Skeletal muscle tissue (tissue), 4 donors: ENCODE results near the gene ZCCHC13. TPM values are rescaled to one million over a fixed set of nuclear protein-coding genes. Genes with fewer than 3 reads are reported as not detected.

Experiments
- H3K27ac ChIP-seq: one replicate; pipeline ENCODE4 v1.7.0; 2013; ENCODE audit warnings: mild to moderate bottlenecking, low read depth, low read length, inconsistent platforms
- H3K27me3 ChIP-seq, 3 donors: one replicate each; pipeline ENCODE4 v1.7.0; 2013; ENCODE audit warnings: low read length in 3 of 3; ENCODE audit not compliant: control insufficient read depth in 3 of 3, insufficient read depth in 3 of 3
- H3K36me3 ChIP-seq, 3 donors: one replicate each; pipeline ENCODE4 v1.7.0; 2013; ENCODE audit warnings: low read length in 3 of 3; ENCODE audit not compliant: control insufficient read depth in 3 of 3, insufficient read depth in 3 of 3
- H3K4me1 ChIP-seq, 3 donors: one replicate each; pipeline ENCODE4 v1.7.0; 2013; ENCODE audit warnings: low read length in 3 of 3, mild to moderate bottlenecking in 3 of 3; ENCODE audit not compliant: control insufficient read depth in 3 of 3, insufficient read depth in 3 of 3
- H3K4me3 ChIP-seq, 3 donors: one replicate each; pipeline ENCODE4 v1.7.0; 2013; ENCODE audit warnings: low read length in 3 of 3
- H3K9ac ChIP-seq, 3 donors: one replicate each; pipeline ENCODE4 v1.7.0; 2013; ENCODE audit warnings: low read length in 3 of 3, mild to moderate bottlenecking in 3 of 3, moderate library complexity in 2 of 3, low read depth in 1 of 3
- H3K9me3 ChIP-seq, 3 donors: one replicate each; pipeline ENCODE4 v1.7.0; 2013; ENCODE audit warnings: low read length in 3 of 3; ENCODE audit not compliant: control insufficient read depth in 3 of 3
- total RNA-seq: library from RNA; depleted of rRNA; stranded (reverse); fragments of >200 nt; gene quantifications from one replicate; pipeline ENCODE4 v1.2.3, GENCODE V29; 2014
- donor health status: Osteomylitis.

ZCCHC13 gene
- total RNA-seq, 1 donor from 2014 or later: not detected

DNA sequence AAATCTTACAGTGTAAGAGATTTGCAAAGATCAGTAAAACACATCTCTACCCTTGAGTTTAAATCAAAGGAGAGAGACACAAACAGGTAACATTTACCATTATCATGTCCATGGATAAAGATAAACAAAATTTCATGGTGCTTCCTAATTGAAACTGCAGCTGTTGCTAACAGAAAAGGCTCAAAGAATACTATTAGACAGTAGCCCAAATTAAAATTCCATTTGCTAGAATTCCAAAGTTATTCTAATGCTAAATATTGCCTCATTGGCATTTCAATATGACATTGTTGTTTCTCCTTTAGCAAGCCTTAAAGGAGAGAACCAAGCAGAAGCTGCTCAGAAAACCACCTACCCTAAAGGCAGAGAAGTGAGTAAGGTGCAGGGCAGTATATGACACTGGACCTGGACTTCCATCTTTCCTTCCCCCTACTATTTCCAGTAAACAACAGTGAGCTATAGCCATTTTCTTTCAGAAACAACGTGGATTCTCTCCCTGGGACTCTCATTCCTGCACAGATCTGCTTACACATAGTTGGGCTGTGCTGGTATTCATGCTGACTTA, 19.5 kb upstream of the ZCCHC13 start:
- no peaks in the 10 kb centered on the region for H3K9me3 ChIP-seq
- peaks cover 7 to 16% (median 14%) of the 10 kb centered on the region in 3 donors for H3K4me1 ChIP-seq
- H3K9ac ChIP-seq: no peak overlapping the region
- no peak overlapping the region for H3K4me3 ChIP-seq
- peaks cover 0 to 3% (median 0%) of the 10 kb centered on the region in 3 donors for H3K27me3 ChIP-seq
- peaks cover 10 to 21% (median 16%) of the 10 kb centered on the region in 3 donors for H3K36me3 ChIP-seq
- H3K27ac ChIP-seq: no peak overlapping the region

DNA sequence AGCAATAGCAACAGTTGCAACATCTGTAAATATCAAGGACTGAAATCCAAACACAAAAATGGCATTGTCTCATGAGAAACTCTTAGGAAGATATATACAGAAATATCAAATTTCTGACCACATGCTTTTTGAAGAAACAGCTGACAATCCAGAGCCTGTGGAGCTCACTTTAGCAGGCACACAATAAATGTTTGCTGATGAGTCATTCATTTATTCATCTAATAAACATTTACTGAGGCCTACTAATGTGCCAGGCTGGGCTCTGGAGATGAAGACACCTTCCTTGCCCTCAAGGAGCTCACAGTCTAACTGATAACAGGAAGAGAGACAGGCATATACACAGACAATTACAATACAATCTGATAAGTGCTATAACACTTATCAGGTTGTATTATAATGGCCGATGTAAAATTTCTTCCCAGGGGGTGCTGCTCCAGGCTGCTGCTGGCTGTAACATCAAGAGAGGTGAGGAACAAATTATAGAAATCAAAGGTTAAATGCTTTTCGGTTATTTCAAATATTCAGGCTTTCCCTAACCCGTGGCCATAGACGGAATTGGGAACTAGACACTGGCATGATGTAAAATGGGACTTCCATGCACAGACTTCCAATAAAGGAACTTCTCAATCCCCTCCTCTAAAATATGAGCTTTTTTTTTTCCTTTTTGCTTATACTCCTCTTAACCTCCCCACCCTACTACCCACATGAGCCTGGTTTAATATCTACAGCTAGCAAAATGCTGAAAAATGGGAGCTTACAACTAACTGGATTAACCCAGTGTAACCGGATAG, 16.8 kb upstream of the ZCCHC13 start:
- H3K27ac ChIP-seq: no peak overlapping the region
- H3K27me3 ChIP-seq: peaks cover 0 to 3% (median 0%) of the 10 kb centered on the region in 3 donors
- no peak overlapping the region for H3K9ac ChIP-seq
- H3K4me3 ChIP-seq: no peak overlapping the region
- no peaks in the 10 kb centered on the region for H3K9me3 ChIP-seq
- H3K4me1 ChIP-seq: peaks cover 7 to 16% (median 14%) of the 10 kb centered on the region in 3 donors
- H3K36me3 ChIP-seq: peaks cover 0 to 6% (median 2%) of the 10 kb centered on the region in 3 donors

- H3K4me1 ChIP-seq: peaks cover 0 to 2% (median 0%) of the 10 kb centered on the region in 3 donors
- H3K9me3 ChIP-seq: no peaks in the 10 kb centered on the region
- H3K36me3 ChIP-seq: peaks cover 0 to 4% (median 0%) of the 10 kb centered on the region in 3 donors
- H3K27me3 ChIP-seq: no peaks in the 10 kb centered on the region
- peak overlapping the region; percentile 85 for H3K27ac ChIP-seq
- peak overlapping the region; percentile 69 to 96 (median 90) for H3K9ac ChIP-seq
- H3K4me3 ChIP-seq: peak overlapping the region; percentile 73 to 95 (median 90)
These were observed 12.4 kb upstream of the ZCCHC13 start for GRCh38 chrX:74291577-74291963.

DNA sequence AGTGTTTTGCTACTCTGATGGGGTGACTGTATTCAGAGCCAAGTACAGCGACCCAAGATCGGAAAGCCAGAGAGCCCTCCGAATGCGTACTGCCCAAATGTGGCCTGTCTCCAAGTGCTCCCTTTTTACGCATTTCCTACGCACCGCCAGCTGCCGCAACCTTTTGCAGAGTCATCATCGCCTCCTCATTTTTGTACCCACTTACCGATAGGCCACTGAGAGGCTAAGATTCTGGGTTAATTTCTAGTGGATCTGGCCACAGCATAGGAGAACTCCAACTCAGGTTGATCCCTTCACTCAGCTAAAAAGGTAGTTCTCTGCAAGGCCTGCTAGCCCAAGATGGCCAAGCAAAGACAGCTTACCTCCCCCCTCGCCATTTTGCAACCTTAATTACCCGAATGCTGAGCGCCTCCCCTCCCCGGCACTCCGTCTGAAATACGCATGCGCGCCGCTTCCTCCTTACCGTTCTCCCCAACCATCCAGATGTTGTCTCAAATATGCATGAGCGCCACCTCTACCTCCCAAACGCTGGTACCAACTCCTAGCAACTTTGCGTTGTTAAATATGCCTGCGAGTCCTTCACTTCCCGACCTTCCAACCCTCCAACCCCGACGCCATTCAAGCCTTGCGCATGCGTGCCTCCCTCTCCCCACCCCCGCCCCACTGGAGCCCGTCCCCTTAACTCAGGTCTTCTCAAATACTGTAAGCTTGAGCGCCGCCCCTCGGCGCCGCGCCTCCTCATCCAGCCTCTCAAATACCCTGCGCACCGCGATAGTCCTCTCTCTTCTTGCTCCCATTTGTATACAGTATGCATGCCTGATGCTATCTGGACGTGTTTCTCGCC, 11.8 kb upstream of the ZCCHC13 start:
- Histone ChIP-seq H3K36me3 (no peaks in the 10 kb centered on the region), H3K4me3 (peak overlapping the region; percentile 73 to 95 (median 90)), H3K4me1 (peaks cover 0 to 2% (median 0%) of the 10 kb centered on the region in 3 donors), H3K27ac (peak overlapping the region; percentile 85), H3K9me3 (no peaks in the 10 kb centered on the region), H3K9ac (peak overlapping the region; percentile 82 to 96 (median 90)), H3K27me3 (no peaks in the 10 kb centered on the region)

DNA sequence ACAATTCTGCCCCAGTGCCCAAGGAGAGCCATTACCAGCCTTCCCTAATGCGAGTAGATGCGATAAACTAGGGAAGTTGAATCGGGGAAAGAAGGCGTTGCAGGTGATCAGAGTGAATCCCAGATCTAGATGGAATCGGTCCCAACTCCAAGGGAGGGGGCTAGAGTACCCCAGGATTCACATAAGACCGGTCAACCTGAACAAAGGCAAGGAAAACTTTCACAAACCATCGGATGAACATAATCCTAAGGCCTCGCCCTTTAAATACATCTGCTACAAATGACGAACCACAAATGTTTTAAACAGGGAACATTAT, 11.2 kb upstream of the ZCCHC13 start:
- Histone ChIP-seq H3K27me3 (no peaks in the 10 kb centered on the region), H3K36me3 (no peaks in the 10 kb centered on the region), H3K27ac (peak overlapping the region; percentile 85), H3K9ac (peak overlapping the region; percentile 79 to 90 (median 82)), H3K4me1 (peaks cover 0 to 2% (median 0%) of the 10 kb centered on the region in 3 donors), H3K4me3 (peak overlapping the region; percentile 73 to 95 (median 90)), H3K9me3 (no peaks in the 10 kb centered on the region)

- Histone ChIP-seq H3K27me3 (no peaks in the 10 kb centered on the region), H3K4me3 (peak overlapping the region; percentile 73 to 95 (median 90)), H3K27ac (peak overlapping the region; percentile 85), H3K9me3 (no peaks in the 10 kb centered on the region), H3K9ac (peak overlapping the region; percentile 79 to 90 (median 82)), H3K4me1 (peaks cover 0 to 2% (median 0%) of the 10 kb centered on the region in 3 donors), H3K36me3 (no peaks in the 10 kb centered on the region)
These were observed 10.5 kb upstream of the ZCCHC13 start for GRCh38 chrX:74293343-74293946.

GRCh38 chrX:74295101-74295500, 8.9 kb upstream of the ZCCHC13 start:
- Histone ChIP-seq H3K27ac (no peak overlapping the region), H3K9ac (no peak overlapping the region), H3K9me3 (no peaks in the 10 kb centered on the region), H3K27me3 (no peaks in the 10 kb centered on the region), H3K36me3 (no peaks in the 10 kb centered on the region), H3K4me1 (no peaks in the 10 kb centered on the region), H3K4me3 (no peak overlapping the region)

DNA sequence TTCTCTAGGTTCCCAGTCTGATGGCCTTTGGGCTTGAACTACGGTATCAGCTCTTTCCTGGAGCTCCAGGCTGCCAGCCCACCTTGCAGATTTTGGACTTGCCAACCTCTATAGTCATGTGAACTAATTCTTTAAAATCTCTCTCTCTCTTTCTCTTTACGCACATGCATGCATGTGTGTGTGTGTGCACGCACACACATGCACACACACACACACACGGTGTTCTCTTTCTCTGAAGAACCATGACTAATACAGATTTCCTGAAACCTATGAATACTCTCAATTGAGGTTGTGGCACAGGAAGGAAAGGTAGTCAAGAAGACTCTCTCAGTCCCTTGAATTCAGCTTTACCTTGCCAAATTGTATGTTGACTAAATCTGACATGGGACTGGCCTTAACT, 6.2 kb upstream of the ZCCHC13 start:
- Histone ChIP-seq H3K9me3 (no peaks in the 10 kb centered on the region), H3K27ac (no peak overlapping the region), H3K36me3 (no peaks in the 10 kb centered on the region), H3K4me1 (no peaks in the 10 kb centered on the region), H3K27me3 (no peaks in the 10 kb centered on the region), H3K9ac (no peak overlapping the region), H3K4me3 (no peak overlapping the region)

DNA sequence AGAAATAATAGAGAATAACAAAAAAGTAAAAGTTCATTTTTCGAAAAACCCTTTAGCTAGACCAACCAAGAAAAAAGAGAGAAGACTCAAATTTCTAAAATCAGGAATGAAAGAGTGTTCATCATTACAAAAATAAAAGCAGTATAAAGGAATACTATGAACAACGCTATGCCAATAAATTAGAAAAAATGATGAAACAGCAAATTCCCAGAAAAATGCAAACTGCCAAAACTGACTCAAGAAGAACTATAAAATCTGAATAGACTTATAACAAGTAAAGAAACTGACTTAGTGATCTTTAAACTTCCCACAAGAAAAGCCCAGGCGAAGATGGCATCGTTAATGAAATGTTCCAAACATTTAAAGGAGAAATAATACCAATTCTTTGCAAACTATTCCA, 3.1 kb upstream of the ZCCHC13 start:
- no peaks in the 10 kb centered on the region for H3K27me3 ChIP-seq
- H3K4me3 ChIP-seq: no peak overlapping the region
- no peaks in the 10 kb centered on the region for H3K36me3 ChIP-seq
- H3K4me1 ChIP-seq: no peaks in the 10 kb centered on the region
- H3K9me3 ChIP-seq: no peaks in the 10 kb centered on the region
- H3K27ac ChIP-seq: no peak overlapping the region
- no peak overlapping the region for H3K9ac ChIP-seq
